ENCODE data around the gene FHIT.

DNA sequence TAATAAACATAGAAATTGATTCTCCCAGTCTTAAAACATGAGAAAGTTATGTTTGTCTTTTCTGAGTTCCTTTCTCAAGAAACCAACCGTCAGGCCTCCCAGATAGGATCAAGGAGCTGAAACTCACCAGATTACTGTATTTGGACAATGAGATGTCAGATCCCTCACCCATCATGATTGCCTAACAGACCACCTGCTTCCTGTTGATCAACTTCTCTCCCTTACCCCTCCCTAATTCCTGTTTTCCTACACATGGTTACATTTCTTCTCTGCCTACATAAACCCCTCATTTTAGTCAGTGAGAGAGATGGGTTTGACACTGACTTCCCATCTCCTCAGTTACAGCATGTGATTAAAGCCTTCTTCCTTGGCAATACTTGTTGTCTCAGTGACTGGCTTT, 917.5 kb downstream of the FHIT start:
- TF ChIP-seq, protein P1, sequence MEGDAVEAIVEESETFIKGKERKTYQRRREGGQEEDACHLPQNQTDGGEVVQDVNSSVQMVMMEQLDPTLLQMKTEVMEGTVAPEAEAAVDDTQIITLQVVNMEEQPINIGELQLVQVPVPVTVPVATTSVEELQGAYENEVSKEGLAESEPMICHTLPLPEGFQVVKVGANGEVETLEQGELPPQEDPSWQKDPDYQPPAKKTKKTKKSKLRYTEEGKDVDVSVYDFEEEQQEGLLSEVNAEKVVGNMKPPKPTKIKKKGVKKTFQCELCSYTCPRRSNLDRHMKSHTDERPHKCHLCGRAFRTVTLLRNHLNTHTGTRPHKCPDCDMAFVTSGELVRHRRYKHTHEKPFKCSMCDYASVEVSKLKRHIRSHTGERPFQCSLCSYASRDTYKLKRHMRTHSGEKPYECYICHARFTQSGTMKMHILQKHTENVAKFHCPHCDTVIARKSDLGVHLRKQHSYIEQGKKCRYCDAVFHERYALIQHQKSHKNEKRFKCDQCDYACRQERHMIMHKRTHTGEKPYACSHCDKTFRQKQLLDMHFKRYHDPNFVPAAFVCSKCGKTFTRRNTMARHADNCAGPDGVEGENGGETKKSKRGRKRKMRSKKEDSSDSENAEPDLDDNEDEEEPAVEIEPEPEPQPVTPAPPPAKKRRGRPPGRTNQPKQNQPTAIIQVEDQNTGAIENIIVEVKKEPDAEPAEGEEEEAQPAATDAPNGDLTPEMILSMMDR (IDR thresholded peaks at IDR 0.05; ENCODE audit: insufficient read depth, low read length, poor library complexity, severe bottlenecking) = no peak
- TF ChIP-seq EZH2phosphoT487 (conservative IDR thresholded peaks at IDR 0.05; ENCODE audit: low read length) = no peak
